GM19023 (cell line): Measurements from ENCODE around the gene GRM4.

Experiments used
- ATAC-seq: cut with Tn5 transposase; IDR thresholded peaks from one replicate; pipeline ENCODE4 v1.9.1; 2021; ENCODE audit warnings: mild to moderate bottlenecking, moderate library complexity; ENCODE audit not compliant: unreplicated experiment

GRM4 gene

GRCh38 chr6:34143196-34143883 is 2.5 kb downstream of the GRM4 start:
- ATAC-seq = no peak

DNA sequence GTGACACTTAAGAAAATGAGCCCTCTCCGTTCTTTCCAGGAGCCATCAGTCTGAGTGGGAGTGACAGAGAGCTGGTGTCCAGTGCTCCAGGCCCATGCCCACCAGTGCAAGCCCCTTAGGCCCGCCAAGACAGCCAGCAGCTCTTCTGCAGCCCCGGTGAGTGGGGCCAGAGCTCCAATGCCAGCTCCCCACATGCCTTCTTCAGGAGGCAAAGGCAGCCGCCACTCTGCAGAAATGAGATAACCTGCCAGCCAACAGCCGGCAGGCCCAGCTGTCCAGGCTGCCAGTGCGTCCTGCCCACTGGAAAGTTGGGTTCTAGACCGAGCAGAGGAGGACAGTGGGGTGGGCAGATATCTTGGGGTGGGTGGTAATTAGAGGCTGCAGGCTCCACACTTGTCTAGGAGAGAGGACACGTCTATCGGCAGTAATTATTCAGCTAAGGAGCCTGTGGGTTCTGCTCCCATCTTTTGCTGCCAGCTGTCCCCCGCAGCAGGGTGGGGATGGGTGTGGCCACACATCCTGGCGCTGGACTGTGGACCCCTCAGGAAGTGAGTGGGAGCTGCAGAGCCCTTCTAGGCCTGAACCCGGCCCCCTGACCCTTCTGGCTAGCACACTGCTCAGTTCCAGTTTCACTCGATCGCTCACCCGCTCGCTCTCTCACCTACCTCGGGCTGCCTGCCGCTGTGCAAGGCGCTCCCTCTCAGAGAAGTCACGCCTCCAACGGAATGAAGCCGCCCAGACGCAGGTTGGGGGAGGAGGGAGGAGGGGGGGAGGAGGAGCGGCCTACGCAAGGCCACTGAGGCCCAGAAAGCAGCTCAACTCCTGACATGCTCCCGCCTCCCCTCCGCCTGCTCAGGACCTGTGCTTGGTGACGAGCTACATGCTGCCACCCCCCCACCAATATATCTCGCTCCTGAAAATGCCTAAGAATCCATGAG is 3.6 kb downstream of the GRM4 start:
- ATAC-seq = no peak

- ATAC-seq = no peak
Measured at GRCh38 chr6:34140075-34140474, 5.8 kb downstream of the GRM4 start.

- no peak for ATAC-seq
Measured at GRCh38 chr6:34138914-34139510, 6.9 kb downstream of the GRM4 start.

- ATAC-seq = no peak
Measured at GRCh38 chr6:34138191-34138590, 7.7 kb downstream of the GRM4 start.

- no peak for ATAC-seq
Measured at GRCh38 chr6:34135541-34135940, 10.3 kb downstream of the GRM4 start.

DNA sequence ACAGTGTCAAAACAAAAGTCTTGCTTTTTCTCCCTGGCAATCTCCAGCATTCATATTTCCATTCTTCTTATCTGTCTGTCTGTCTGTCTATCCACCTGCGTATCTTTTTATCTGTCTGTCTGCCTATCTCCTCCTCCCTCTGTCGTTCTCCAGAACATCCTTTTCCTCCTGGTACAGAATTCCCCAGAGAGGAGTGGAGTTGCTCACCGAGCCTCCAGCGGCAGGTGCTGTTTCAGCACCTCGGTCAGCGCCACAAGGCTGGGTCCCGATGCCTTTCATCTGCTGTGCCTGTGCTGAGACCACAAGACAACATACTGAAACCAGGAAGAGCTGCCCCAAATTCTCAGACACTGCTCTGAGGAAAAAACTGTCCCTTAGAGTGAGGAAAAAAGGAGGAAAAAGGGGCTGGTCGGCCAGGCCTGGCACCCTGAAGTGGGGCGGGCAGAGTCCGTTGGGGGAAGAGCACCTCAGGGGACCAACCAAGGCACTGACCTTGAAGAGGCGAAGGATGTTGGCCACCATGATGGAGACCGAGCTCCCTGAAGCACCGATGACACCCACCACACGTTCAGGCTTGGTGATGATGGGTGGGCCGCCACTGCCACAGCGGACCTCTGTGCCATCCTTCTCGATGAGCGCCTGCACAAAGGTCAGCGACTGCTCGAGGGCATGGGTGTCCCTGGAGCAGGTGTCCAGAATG is 13.3 kb downstream of the GRM4 start:
- ATAC-seq = no peak

GRCh38 chr6:34131326-34132290 is 14.3 kb downstream of the GRM4 start:
- no peak for ATAC-seq

GRCh38 chr6:34130862-34131261 is 15.0 kb downstream of the GRM4 start:
- ATAC-seq = no peak

GRCh38 chr6:34129753-34130152 is 16.1 kb downstream of the GRM4 start:
- no peak for ATAC-seq

- no peak for ATAC-seq
Measured at GRCh38 chr6:34128045-34128444, 17.8 kb downstream of the GRM4 start.

GRCh38 chr6:34126419-34126818 is 19.5 kb downstream of the GRM4 start:
- no peak for ATAC-seq

DNA sequence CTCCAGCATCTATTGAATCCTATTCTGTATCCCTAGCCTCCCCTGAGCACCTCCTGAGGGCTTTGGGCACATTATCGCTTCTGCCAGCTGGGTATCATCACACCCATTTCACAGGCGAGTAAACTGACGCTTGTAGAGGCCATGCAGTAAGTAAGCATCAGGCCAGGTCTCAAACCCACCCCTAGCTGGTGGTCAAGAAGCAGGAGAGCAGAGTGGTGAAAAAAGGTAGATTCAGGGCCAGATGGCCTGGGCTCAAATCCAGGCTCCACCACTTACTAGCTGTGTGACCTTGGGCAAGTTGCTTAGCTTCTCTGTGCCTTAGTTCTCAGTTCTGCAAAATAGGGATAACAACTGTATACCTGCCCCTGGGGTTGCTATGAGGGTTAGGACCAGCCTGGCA is 19.9 kb downstream of the GRM4 start:
- no peak for ATAC-seq

- no peak for ATAC-seq
Measured at GRCh38 chr6:34120953-34121675, 24.8 kb downstream of the GRM4 start.

DNA sequence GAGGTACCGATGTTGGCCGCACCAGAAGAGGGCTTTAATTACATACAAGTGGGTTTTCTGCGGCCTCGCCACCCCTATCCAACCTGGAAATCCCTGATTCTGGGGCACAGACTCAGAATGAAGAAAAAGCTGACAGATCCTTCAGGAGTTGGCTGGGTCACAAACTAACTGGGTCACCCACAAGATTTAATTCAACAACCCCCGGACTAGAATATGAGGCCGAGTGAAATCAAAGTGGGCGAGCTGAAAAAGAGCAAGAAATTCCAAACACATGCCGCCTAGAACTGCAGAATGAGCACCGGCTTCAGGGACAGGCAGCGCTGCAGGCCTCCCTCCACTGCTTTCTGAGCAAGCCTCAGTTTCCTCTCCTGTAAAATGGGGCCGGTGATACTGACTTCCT is 30.0 kb downstream of the GRM4 start:
- no peak for ATAC-seq

DNA sequence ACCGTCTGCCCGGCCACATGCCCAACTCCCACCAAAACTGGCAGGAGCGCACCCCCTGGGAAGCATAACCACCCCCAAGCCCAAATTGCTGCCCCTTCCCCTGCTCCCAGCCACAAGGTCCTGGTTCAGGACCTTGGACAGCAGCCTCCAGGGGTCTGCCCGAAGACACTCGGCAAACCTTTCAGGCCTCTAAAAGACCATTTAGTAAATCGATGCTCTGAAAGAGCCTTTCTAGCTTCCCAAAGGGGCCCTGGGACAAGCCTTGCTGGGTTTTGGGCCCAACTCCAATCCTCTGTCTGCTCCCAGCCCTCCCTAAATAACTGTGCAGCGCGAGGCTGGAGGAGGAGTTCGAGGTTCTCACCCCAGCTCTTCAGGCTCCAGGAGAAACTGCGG is 30.5 kb downstream of the GRM4 start:
- no peak for ATAC-seq

- ATAC-seq = no peak
Measured at GRCh38 chr6:34114695-34115402, 31.0 kb downstream of the GRM4 start.

DNA sequence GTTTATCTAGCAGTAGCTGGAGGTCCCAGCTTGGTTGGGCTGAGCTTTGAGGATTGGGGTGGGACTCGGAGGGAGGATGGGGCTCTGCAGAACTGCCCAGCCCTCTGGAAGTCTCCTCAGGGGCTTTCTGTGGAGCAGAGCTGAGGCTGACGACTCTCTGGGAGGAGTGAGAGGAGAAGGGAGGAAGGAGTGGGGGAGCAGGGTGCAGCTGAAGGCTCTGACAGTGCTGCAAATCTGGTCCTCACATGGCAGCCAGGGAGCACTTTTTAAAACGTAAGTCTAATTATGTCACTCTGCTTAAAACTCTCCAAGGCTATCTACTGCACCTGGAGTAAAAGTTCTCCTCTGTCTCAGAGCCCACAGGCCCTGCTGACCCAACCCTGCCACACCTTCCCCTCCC is 32.4 kb downstream of the GRM4 start:
- no peak for ATAC-seq

GRCh38 chr6:34112126-34112525 is 33.8 kb downstream of the GRM4 start:
- ATAC-seq = no peak
